A673 (cell line): Measurements from ENCODE around the gene KRTAP13-4.

ENCODE experiments used
- CTCF ChIP-seq: fragments of 300-800, 200-600 bp; sonication (generic); conservative IDR thresholded peaks from 2 replicates; pipeline ENCODE4 v1.5.1; 2017; ENCODE audit warnings: low read depth, mild to moderate bottlenecking, antibody characterized with exemption, low read length, moderate library complexity, mixed read lengths
- EZH2 ChIP-seq: fragments of 200-600 bp; sonication (generic); IDR thresholded peaks from 2 replicates; pipeline ENCODE4 v1.6.1; 2017; ENCODE audit warnings: borderline replicate concordance, low read depth, mild to moderate bottlenecking, mixed read lengths, antibody characterized with exemption, low read length; ENCODE audit not compliant: poor library complexity, severe bottlenecking

- TF ChIP-seq CTCF (no peak), EZH2 (no peak)
These were observed 4.2 kb upstream of the KRTAP13-4 start, which contains the start of gene KRTAP13-3 for GRCh38 chr21:30425826-30426225.
